ENCODE results near the gene ARRDC5. TPM values are rescaled to one million over a fixed set of nuclear protein-coding genes. Genes with fewer than 3 reads are reported as not detected.

The ARRDC5 gene
- not detected in 2 replicates for total RNA-seq

DNA sequence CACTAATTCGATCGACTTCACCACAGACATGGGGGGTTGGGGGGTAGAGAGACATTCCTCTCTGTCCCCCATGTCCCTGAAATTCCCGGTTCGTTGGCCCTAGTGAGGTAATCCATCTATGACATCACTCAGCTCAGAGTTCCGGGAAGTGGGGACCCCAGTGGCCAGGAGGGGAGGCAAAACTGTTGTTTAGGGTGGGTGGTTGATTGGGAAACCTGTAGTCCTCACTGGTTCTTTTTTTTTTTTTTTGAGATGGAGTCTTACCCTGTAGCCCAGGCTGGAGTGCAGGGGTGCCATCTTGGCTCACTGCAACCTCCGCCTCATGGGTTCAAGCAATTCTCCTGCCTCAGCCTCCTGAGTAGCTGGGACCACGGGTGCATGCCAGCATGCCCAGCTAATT is at the start of gene ARRDC5:
ARRDC5 (minus strand) TSS at position 101 of the 400 bp plus-strand sequence; CDS start at position 30, 71 bp downstream.

DNA sequence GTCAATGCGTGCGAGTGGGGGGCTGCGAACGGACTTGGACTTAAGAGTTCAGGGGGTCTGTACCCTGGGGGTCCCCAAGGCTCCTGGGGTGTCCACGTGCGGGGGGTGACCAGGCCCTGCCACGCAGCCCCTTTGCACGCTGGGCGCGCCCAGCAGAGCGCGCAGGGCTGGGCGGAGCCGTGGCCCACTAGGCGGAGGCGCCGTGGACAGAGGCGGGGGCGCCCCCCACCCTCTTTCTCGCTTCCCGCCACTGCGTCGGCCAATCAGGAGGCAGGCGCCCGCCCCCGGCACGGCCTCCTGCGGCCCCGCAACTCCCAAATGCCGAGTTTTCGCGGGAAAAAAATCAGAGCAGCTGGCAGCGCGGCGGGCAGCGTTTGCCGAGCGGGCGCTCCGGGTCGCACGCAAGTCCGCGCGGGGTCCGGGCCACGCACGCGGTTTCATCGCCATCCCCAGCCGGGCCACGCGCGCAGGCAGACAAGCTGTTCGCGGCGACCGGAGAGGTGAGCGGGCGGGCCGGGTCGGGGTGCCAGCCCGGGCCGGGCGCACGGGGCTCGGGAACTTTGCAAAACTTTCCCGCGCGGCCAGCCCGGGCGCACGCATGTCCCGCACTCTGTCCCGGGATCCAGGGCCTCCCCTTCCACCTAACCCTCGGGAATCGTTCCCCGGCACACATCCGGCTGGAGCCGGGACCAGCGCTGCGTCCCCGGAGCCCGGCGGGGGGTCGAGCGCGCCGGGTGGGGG is 6.6 kb upstream of the ARRDC5 start, which contains the start of gene UHRF1:
UHRF1 (plus strand) TSS at position 346 of the 741 bp plus-strand sequence. CDS start 1,385 bp downstream, outside the sequence.

DNA sequence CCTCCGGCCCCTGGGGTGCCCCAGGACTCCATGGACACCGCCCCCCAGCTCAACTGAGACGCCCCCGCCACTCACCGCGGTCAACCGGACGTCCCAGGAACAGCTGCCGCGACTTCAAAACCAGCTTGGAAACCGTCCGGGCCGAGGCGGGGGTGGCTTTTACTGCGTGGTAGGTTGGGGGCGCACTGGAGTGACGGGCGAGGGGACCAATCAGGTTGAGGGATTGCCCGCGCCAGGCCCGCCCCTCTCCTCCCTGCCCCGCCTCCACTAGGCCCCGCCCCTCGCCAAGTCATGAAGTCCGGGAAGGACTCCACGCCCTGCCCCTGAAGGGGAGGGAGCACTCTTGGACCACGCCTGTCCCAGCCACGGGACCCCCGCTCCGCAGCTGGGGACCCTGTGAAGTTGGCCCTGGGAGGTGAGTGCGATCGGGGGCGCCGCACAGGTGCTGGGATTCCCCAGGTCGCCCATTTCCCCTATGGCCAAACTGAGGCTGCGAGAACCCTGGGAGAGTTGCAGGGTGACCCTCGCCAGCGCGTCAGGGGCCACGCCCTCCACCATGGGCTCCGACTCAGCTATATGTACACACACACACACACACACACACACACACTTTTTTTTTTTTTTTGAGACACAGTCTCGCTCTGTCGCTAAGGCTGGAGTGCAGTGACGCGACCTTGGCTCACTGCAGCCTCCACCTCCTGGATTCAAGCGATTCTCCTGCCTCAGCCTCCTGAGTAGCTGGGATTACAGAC is 35.0 kb downstream of the ARRDC5 start, which contains the start of gene PLIN3:
PLIN3 (minus strand) TSS at position 134 of the 752 bp plus-strand sequence. CDS start 6,273 bp downstream, outside the sequence.

Other genes starting within 250 kb of the ARRDC5 start
- gene MYDGF, start 232.6 kb downstream of the ARRDC5 start, total RNA-seq = 143 and 186 TPM in 2 replicates
- gene DPP9, start 179.1 kb downstream of the ARRDC5 start, total RNA-seq = 11.7 and 12.1 TPM in 2 replicates
- 13.2 and 14.0 TPM in 2 replicates for gene FEM1A, start 111.2 kb downstream of the ARRDC5 start, total RNA-seq
- gene TICAM1, start 71.2 kb downstream of the ARRDC5 start, total RNA-seq = 2.5 and 2.6 TPM in 2 replicates
- 61.8 and 77.4 TPM in 2 replicates for gene PLIN3, start 35.2 kb downstream of the ARRDC5 start, total RNA-seq
- gene UHRF1, start 6.6 kb upstream of the ARRDC5 start, total RNA-seq = 6.0 and 6.1 TPM in 2 replicates
- gene KDM4B, start 66.2 kb upstream of the ARRDC5 start, total RNA-seq = 9.6 and 10.4 TPM in 2 replicates

All from dermis lymphatic vessel endothelial cell (primary cell).